Medulla oblongata (tissue), 1 donor: Measurements from ENCODE around the gene NOC3L.
"Not testable (repeated sequence)": the region's sequence is repeated elsewhere in the genome, so short reads cannot be mapped to it uniquely, and the experiment has no call there.

Experiments
- DNase-seq: peaks from one replicate; pipeline ENCODE4 v3.0.0-alpha.2; 2015; ENCODE audit errors: extremely low spot score

The NOC3L gene

GRCh38 chr10:94361171-94361794 is 1.5 kb downstream of the NOC3L start:
- no peak for DNase-seq

DNA sequence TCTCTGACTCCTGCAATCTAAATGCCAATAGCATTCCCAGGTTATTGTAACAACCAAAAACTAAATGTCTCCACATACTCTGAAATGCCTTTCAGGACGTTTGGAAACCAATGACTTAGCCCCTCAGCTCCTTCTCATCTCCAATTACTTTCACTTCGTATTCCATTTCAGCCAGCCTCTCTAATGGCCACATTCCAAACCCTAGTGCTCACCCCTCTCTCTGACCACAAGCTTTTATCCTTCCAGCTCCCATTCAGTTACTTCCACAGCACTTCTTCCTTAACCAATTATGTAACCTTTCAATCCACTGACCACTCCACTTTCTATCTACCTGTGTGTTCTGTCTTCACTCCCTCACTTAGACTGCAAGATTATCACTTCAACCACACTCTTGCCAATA is 4.3 kb downstream of the NOC3L start:
- DNase-seq, result no peak

GRCh38 chr10:94357193-94357592 is 5.5 kb downstream of the NOC3L start:
- DNase-seq, result no peak

DNA sequence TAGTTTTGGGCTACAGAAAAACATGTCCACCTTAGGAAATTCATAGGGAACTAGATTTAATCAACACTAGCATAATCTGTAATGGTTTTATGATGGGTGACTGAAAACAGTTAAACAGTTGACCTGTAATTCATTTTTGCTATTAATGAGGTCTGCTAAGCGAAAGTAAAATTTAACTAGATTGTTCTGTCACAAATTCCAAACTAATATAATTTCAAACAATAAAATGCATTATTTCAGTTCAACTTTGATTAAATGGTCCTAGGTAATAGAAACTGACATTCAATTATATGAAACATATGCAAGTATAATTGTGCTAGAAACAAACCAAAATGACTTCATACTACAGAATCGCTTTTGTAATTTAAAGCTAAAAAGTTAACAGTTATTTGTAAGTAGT is 6.9 kb downstream of the NOC3L start:
- DNase-seq, result no peak

DNA sequence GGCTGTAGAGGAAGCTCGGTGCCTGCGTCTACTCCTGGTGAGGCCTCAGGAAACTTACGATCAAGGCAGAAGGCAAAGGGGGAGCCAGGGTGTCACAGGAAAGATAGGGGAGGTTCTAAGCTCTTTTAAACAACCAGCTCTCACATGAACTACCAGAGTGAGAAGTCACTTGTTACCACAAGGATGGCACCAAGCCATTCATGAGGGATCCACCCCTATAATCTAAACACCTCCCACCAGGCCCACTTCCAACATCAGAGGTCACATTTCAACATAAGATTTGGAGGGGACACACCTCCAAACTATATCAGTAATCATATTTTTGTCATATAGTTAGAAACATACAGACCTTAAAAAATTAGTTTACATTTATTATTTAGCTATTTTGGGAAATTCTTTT is 9.4 kb downstream of the NOC3L start:
- no peak for DNase-seq

DNA sequence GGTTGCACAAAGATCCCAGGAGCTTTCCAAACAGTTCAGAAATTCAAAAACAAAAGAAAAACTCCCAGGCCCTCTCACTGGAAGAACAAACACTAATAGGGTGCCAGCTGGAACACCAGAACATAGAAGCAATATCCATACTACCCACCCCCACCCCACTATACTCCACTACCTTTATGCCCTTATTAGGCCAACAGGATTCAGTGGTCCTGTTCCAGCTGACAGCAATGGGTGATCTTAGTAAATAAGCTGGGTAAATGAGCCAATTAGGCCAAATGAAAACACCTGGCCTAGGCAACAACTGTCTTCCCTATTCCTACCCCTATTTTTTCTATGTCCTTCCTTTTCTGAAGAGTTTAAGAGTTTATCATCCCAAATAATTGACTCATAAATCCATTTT is 11.7 kb downstream of the NOC3L start:
- no peak for DNase-seq

DNA sequence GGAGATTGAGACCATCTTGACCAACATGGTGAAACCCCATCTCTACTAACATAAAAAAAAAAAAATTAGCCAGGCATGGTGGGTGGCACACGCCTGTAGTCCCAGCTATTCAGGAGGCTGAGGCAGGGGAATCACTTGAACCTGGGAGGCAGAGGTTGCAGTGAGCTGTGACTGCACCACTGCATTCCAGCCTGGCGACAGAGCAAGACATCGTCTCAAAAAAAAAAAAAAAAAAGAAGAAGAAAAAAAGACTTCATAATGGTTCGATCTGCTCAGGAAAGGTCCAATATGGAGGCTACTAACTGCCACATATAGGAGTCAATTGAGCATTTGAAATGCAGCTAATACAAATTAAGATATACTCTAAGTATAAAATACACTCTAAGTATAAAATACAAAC is 12.2 kb downstream of the NOC3L start:
- DNase-seq, result not testable (repeated sequence)

DNA sequence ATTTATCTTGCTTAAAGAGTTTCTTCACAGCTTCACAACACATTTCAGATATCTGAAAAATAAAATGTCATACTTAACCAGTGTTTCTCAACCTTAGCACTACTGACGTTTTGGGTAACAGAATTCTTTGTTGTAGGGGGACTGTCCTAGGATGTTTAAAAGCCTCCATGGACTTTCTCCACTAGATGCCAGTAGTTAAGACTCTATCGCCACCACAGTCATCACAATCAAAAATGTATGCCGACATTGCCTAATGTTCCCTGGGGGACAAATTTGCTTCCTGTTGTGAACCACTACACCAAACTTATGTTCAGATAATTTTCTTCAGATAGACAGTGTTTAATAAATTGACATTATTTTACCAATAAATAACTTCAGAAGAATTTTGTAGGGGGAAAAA is 13.4 kb downstream of the NOC3L start:
- DNase-seq, result no peak

GRCh38 chr10:94344522-94345122 is 18.1 kb downstream of the NOC3L start:
- peak; percentile 16 for DNase-seq

DNA sequence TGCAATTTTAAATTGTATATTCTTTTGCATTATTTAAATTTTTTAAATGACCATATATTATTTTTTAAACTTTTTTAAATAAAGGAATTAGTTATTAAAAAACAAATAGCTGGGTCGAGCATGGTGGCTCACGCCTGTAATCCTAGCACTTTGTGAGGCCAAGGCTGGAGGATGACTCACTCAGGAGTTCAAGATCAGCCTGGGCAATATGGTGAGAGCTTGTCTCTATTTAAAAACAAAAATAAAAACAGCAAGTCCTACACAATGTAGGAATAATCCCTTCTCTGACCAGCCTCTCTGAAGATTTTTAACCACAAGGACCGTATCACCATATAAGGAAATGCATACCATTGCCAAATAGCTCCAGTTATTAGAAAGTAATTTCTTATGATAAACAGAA is 19.6 kb downstream of the NOC3L start:
- no peak for DNase-seq

DNA sequence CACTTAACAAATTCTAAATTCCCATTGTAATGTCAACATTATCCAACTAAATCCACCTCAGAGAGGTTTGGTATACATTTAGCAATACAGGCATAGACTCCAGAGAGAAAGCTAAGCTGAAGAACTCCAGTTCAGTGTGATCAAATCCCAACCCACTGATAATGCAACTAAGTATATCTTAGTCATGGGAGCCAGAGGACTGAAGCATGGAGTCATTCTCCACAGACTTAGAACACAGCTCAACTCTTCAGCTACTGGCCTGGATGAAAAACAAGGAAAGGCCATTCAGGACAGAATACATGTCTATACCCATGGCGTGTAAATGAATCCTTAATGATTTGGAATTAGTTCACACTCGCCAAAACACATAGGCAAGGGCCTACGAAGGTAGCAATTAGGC is 27.9 kb downstream of the NOC3L start:
- no peak for DNase-seq

DNA sequence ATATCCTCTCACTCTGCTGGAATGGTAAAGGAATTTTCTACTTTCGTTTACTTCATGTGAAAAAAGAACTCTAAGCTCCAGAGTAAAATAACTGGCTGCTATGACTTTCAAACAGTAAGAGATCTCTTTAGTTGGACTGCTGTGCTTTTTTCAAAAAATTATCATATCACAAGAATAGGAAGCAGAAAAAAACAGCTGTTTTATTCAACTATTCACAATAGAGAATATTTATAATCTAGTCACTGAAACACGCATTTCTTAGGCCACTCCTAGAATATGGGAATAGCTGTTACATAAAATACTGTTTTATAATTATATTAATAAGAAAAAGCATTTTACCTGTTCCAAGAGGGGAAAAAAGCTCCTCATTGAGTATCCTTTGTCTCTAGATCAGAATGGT is 29.7 kb downstream of the NOC3L start:
- no peak for DNase-seq

DNA sequence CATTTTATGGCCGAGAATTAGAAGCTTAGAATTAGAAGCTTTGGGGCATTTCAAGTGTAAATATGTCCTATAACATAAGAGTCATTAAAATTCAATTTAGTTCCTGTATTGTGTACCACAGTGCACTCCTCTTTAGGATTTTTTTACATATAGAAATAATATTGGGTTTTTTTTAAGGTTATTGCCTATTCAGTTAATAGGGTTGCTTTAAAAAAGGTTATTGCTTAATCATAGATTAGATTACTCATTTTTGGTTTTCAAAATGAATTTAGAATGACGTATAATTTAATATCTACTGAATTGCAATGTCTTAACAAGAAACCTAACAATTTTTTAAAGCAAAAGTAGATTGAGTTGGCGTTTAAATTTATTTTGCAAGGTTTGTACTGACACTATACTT is 34.1 kb downstream of the NOC3L start:
- DNase-seq, result no peak

DNA sequence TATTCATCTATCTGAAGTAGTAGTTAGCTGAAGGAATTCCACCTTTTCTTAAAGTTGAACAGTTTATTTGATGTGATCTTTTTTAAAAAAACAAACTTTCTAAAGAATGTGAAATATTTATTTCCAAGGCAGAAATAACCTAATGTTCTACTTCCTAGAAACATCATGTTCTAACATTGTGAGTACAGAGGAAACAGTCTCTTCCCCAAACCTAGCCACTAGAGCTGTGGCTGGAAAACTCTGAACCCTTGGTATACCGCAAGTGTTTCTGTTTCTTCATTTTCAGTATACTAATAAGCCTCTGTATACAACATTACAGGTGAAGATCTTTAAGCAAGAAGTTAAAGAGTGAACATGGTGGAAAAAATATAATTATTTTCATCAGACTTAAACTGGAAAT is 35.1 kb downstream of the NOC3L start:
- DNase-seq, result no peak

DNA sequence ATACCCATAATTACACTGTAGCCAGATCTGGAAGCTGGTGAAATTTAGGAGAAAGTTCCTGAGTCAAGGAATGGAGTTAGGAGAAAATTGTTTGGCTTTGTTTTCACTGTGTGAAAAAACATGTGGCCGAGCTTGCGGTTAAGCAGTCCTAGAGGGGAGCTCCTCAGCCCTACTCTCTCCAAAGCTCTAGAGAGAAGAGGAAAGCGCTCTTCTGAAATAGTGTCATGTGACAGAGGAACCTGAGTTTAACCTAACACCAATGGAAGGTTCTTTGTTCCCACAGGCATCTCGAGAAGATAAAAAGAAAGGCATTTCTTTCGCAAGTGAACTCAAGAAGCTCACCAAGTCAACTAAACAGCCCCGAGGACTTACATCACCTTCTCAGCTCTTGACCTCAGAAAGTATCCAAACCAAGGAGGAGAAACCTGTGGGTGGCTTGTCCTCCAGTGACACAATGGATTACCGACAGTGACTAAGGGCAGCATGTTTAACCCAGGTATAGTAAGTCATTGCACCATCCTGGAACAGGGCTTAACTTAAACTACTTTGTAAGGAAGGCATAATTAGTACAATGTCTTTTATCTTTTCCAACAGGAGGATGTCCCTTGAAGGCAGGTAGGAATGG is 38.0 kb downstream of the NOC3L start:
- DNase-seq, result no peak

DNA sequence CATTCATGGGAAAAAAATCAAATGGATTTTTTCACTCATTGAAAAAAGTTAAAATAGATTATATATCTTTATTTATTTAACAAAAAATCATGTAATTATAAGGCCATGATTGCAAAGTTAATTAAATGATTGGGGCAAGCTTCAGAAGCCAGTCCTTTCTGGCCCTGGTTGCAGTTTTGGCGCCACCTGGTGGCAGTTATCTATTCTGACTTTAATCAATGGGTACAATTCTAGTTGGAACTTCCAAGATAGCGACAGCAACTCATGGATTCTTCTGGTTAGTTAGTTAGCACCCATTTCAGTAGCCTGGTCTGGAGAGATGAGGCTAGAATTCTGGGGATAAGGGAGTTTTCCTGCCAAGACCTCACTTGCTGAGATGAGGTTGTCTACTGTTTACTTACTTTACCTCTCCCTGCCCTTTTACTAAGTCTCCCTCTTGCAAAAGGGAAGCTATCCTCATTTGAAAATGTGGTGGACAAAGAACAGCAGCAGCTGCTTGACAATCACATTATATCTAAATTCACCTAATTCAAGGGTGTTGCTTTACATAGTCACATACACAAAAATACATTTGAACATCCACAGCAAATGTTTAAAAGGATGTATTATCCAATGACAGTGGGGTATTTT is 42.3 kb downstream of the NOC3L start:
- DNase-seq, result peak; percentile 77

- DNase-seq, result no peak
These were observed 46.2 kb downstream of the NOC3L start for GRCh38 chr10:94316560-94316959.

- DNase-seq, result no peak
These were observed 46.7 kb downstream of the NOC3L start for GRCh38 chr10:94315975-94316464.

- no peak for DNase-seq
These were observed 47.7 kb downstream of the NOC3L start for GRCh38 chr10:94315024-94315451.

GRCh38 chr10:94310369-94310768 is 52.4 kb downstream of the NOC3L start:
- no peak for DNase-seq

GRCh38 chr10:94308866-94309265 is 53.9 kb downstream of the NOC3L start:
- DNase-seq, result no peak

- DNase-seq, result no peak
These were observed 55.6 kb downstream of the NOC3L start for GRCh38 chr10:94307046-94307615.

DNA sequence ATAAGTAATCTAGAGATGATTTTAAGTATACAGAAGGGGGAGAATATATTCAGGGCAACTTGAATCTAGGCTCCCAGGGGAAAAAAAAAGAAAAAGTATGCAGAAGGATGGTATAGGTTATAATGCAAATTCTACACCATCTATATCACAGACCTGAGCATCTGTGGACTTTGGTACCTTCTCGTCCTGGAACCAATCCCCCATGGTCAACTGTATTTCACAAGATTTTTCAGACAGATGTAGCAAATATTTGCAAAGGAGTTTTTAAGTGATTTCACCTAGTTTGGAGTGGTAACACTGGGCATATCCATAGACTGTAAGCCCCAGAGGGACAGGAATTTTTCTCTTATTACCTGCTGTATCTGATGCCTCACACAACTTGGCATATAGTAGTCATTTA is 58.8 kb downstream of the NOC3L start:
- no peak for DNase-seq
